Measurements from ENCODE around the gene ETNK1. TPM values are rescaled to one million over a fixed set of nuclear protein-coding genes. Genes with fewer than 3 reads are reported as not detected.
A peak's percentile ranks its signal among the peaks of the same experiment; 100 is the strongest.

The ETNK1 gene
- total and polyA plus RNA-seq, 2 donors (not counting 1 experiment from before 2014, with no cell fraction given), result 19.0 to 56.1 TPM

GRCh38 chr12:22656831-22657230 is 31.9 kb downstream of the ETNK1 start:
- H2AFZ ChIP-seq (ENCODE audit: low read length), result no peak overlapping the region
- H3K27ac ChIP-seq (ENCODE audit: insufficient read depth, low read length), result no peak overlapping the region
- no peaks in the 10 kb centered on the region for H4K20me1 ChIP-seq (ENCODE audit: control insufficient read depth, extremely low read depth, insufficient read depth, low read length)
- no peak overlapping the region for H3K4me3 ChIP-seq (replicated peaks in 1 of 4; ENCODE audit: control extremely low read depth in 1 of 4, insufficient read depth in 1 of 4, low read depth in 3 of 4, low read length in 4 of 4)
- no peaks in the 10 kb centered on the region for H3K36me3 ChIP-seq (ENCODE audit: control insufficient read depth, insufficient read depth, low read length)
- no peaks in the 10 kb centered on the region for H3K79me2 ChIP-seq (ENCODE audit: control insufficient read depth, insufficient read depth, low read length)
- peaks cover 4% of the 10 kb centered on the region for H3K4me1 ChIP-seq (ENCODE audit: control insufficient read depth, extremely low read depth, insufficient read depth, low read length)
- DNase-seq (ENCODE audit: low read depth in 2 of 2), result no peak
- H3K9me3 ChIP-seq (ENCODE audit: control insufficient read depth, insufficient read depth, low read depth, low read length), result no peaks in the 10 kb centered on the region
- H3K9ac ChIP-seq (ENCODE audit: insufficient read depth, low read length), result no peak overlapping the region
- no peak overlapping the region for H3K4me2 ChIP-seq (ENCODE audit: extremely low read depth, insufficient read depth, low read length)
- TF ChIP-seq EZH2 (IDR thresholded peaks at IDR 0.05; ENCODE audit: low read length, missing control alignments) (no peak), CTCF (conservative IDR thresholded peaks at IDR 0.05 in 1 of 2, IDR thresholded peaks at IDR 0.05 in 1 of 2; ENCODE audit: low read depth in 1 of 2, low read length in 2 of 2) (no peak)
- H3K27me3 ChIP-seq (ENCODE audit: control insufficient read depth, insufficient read depth, low read length), result no peaks in the 10 kb centered on the region

- Histone ChIP-seq H3K9me3 (ENCODE audit: control insufficient read depth, insufficient read depth, low read depth, low read length) (no peaks in the 10 kb centered on the region), H3K27ac (ENCODE audit: insufficient read depth, low read length) (no peak overlapping the region), H3K4me1 (ENCODE audit: control insufficient read depth, extremely low read depth, insufficient read depth, low read length) (peaks cover 4% of the 10 kb centered on the region), H3K79me2 (ENCODE audit: control insufficient read depth, insufficient read depth, low read length) (no peaks in the 10 kb centered on the region), H3K27me3 (ENCODE audit: control insufficient read depth, insufficient read depth, low read length) (no peaks in the 10 kb centered on the region), H3K9ac (ENCODE audit: insufficient read depth, low read length) (no peak overlapping the region), H3K4me2 (ENCODE audit: extremely low read depth, insufficient read depth, low read length) (no peak overlapping the region), H4K20me1 (ENCODE audit: control insufficient read depth, extremely low read depth, insufficient read depth, low read length) (no peaks in the 10 kb centered on the region), H3K36me3 (ENCODE audit: control insufficient read depth, insufficient read depth, low read length) (no peaks in the 10 kb centered on the region), H3K4me3 (replicated peaks in 1 of 4; ENCODE audit: control extremely low read depth in 1 of 4, insufficient read depth in 1 of 4, low read depth in 3 of 4, low read length in 4 of 4) (no peak overlapping the region), H2AFZ (ENCODE audit: low read length) (no peak overlapping the region)
- TF ChIP-seq EZH2 (IDR thresholded peaks at IDR 0.05; ENCODE audit: low read length, missing control alignments) (no peak), CTCF (conservative IDR thresholded peaks at IDR 0.05 in 1 of 2, IDR thresholded peaks at IDR 0.05 in 1 of 2; ENCODE audit: low read depth in 1 of 2, low read length in 2 of 2) (no peak)
- peak; percentile 26 to 44 for DNase-seq (ENCODE audit: low read depth in 2 of 2)
These were observed 32.6 kb downstream of the ETNK1 start for GRCh38 chr12:22657538-22657937.

DNA sequence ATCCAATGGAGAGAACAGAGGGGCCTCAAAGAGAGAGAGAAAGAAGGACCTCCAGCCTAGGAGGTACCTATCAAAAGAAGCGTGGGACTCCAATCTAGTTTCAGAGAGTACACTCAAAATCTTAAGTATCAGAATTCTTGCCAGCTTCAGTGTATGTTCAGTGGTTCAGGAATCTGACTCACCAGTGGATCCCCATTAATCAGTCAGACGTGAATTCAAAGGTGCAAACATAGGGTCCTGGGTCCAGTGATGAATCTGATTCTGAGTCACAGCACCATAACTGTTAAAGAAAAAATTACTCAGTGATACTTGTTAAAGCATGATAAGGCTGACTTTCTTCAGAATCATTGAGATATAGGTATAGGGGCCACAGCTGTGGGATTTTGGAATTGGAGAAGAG is 33.2 kb downstream of the ETNK1 start:
- Histone ChIP-seq H3K9ac (ENCODE audit: insufficient read depth, low read length) (no peak overlapping the region), H4K20me1 (ENCODE audit: control insufficient read depth, extremely low read depth, insufficient read depth, low read length) (no peaks in the 10 kb centered on the region), H3K27me3 (ENCODE audit: control insufficient read depth, insufficient read depth, low read length) (no peaks in the 10 kb centered on the region), H3K4me2 (ENCODE audit: extremely low read depth, insufficient read depth, low read length) (no peak overlapping the region), H3K27ac (ENCODE audit: insufficient read depth, low read length) (no peak overlapping the region), H3K9me3 (ENCODE audit: control insufficient read depth, insufficient read depth, low read depth, low read length) (no peaks in the 10 kb centered on the region), H3K4me3 (replicated peaks in 1 of 4; ENCODE audit: control extremely low read depth in 1 of 4, insufficient read depth in 1 of 4, low read depth in 3 of 4, low read length in 4 of 4) (no peak overlapping the region), H3K79me2 (ENCODE audit: control insufficient read depth, insufficient read depth, low read length) (no peaks in the 10 kb centered on the region), H2AFZ (ENCODE audit: low read length) (no peak overlapping the region), H3K36me3 (ENCODE audit: control insufficient read depth, insufficient read depth, low read length) (no peaks in the 10 kb centered on the region), H3K4me1 (ENCODE audit: control insufficient read depth, extremely low read depth, insufficient read depth, low read length) (peaks cover 4% of the 10 kb centered on the region)
- TF ChIP-seq EZH2 (IDR thresholded peaks at IDR 0.05; ENCODE audit: low read length, missing control alignments), result no peak
- TF ChIP-seq CTCF (conservative IDR thresholded peaks at IDR 0.05 in 1 of 2, IDR thresholded peaks at IDR 0.05 in 1 of 2; ENCODE audit: low read depth in 1 of 2, low read length in 2 of 2), result no peak
- DNase-seq (ENCODE audit: low read depth in 2 of 2), result peak; percentile 51 to 94

All from fibroblast of lung (primary cell).